Breast epithelium (tissue), 4 donors: ENCODE data around the gene PATJ. TPM values are rescaled to one million over a fixed set of nuclear protein-coding genes. Genes with fewer than 3 reads are reported as not detected.

ENCODE experiments used
- DNase-seq, 2 donors: peaks; one replicate each; pipeline ENCODE4 v3.0.0-alpha.2; 2019; ENCODE audit warnings: low spot score in 2 of 2
- H3K27ac ChIP-seq, 2 donors: fragments of 200-600 bp; sonication (generic) in 1 of 2; one replicate each; pipeline ENCODE4 v1.5.1; 2016 to 2019; ENCODE audit warnings: mild to moderate bottlenecking in 1 of 2
- H3K27me3 ChIP-seq, 2 donors: fragments of 200-600 bp; sonication (generic) in 1 of 2; one replicate each; pipeline versions ENCODE4 v1.5.1 to v1.6.0; 2017 to 2019; ENCODE audit warnings: control low read depth in 1 of 2, mild to moderate bottlenecking in 1 of 2
- H3K36me3 ChIP-seq: fragments of 200-600 bp; one replicate; pipeline ENCODE4 v1.5.1; 2019
- H3K4me1 ChIP-seq, 2 donors: fragments of 200-600 bp; sonication (generic); one replicate each; pipeline ENCODE4 v1.5.1; 2016 to 2019; ENCODE audit warnings: control low read depth in 1 of 2
- H3K4me3 ChIP-seq, 3 donors: fragments of 200-600 bp; sonication (generic); 1 replicate in 2 of 3; 2 replicates in 1 of 3; pipeline ENCODE4 v1.5.1; 2016 to 2019; ENCODE audit warnings: mild to moderate bottlenecking in 3 of 3, moderate library complexity in 2 of 3
- H3K9me3 ChIP-seq, 2 donors: fragments of 200-600 bp; sonication (generic) in 1 of 2; one replicate each; pipeline ENCODE4 v1.5.1; 2016 to 2019; ENCODE audit warnings: control low read depth in 1 of 2
- POLR2A ChIP-seq: fragments of 450-650 bp; IDR thresholded peaks from one replicate; pipeline ENCODE4 v1.6.1; 2016; ENCODE audit warnings: antibody characterized with exemption, mild to moderate bottlenecking, moderate library complexity
- POLR2AphosphoS5 ChIP-seq, 3 donors: sonication (generic); formaldehyde crosslinking; IDR thresholded peaks; one replicate each; pipeline ENCODE4 v1.6.1; 2017; ENCODE audit warnings: antibody characterized with exemption in 3 of 3
- intact Hi-C: fragments of 100-400 bp; cut with DNase I; formaldehyde crosslinking; loops from one replicate; pipeline ENCODE4 v1.15.1; 2023; ENCODE audit warnings: low total_unique reads
- total RNA-seq, 3 donors: library from RNA; depleted of rRNA; stranded (reverse); fragments of >200 nt; gene quantifications; one replicate each; pipeline ENCODE4 v1.1.0, GENCODE V29; 2016
- TF ChIP-seq, protein P1 (sequence below), 3 donors: fragments of 450-650 bp; IDR thresholded peaks; one replicate each; pipeline ENCODE4 v1.5.1; 2016 to 2017; ENCODE audit warnings: antibody characterized with exemption in 3 of 3, mild to moderate bottlenecking in 3 of 3, moderate library complexity in 3 of 3

Gene PATJ
- total RNA-seq, 3 donors from 2014 or later: 20.8 to 193 (median 129) TPM

DNA sequence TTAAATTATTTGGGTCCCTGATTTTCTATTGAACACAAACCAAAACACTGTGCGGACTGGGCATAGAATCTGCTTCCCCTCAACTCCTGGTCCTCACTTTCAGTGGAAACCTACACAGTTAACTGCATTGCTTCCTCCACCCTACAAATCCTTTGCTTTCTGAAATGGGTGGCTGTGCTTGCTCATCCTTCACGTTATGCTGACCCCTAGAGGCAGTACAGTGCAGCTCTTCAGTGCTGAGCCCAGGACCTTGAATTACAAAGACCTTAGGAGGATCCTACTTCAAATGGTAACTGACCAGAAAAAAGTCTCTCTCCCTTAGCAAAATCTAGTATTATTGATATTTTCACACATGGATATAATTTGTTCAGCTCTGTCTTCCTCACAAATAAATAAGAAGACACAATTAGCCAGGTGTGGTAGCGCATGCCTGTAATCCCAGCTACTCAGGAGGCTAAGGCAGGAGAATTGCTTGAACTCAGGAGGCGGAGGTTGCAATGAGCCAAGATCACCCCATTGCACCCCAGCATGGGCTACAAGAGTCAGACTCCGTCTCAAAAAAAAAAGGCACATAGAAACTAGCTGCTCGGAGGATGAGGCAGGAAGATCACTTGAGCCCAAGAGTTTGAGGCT lies 388.9 kb downstream of the PATJ start:
- DNase-seq: no peak
- TF ChIP-seq, protein P1, sequence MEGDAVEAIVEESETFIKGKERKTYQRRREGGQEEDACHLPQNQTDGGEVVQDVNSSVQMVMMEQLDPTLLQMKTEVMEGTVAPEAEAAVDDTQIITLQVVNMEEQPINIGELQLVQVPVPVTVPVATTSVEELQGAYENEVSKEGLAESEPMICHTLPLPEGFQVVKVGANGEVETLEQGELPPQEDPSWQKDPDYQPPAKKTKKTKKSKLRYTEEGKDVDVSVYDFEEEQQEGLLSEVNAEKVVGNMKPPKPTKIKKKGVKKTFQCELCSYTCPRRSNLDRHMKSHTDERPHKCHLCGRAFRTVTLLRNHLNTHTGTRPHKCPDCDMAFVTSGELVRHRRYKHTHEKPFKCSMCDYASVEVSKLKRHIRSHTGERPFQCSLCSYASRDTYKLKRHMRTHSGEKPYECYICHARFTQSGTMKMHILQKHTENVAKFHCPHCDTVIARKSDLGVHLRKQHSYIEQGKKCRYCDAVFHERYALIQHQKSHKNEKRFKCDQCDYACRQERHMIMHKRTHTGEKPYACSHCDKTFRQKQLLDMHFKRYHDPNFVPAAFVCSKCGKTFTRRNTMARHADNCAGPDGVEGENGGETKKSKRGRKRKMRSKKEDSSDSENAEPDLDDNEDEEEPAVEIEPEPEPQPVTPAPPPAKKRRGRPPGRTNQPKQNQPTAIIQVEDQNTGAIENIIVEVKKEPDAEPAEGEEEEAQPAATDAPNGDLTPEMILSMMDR (IDR thresholded peaks at IDR 0.05): peak in 2 of 3 donors; percentile 16 to 67
- no peak for TF ChIP-seq POLR2AphosphoS5 (IDR thresholded peaks at IDR 0.05)
- Histone ChIP-seq H3K36me3 (no peaks in the 10 kb centered on the region), H3K4me3 (no peak overlapping the region), H3K27ac (no peak overlapping the region), H3K27me3 (no peaks in the 10 kb centered on the region), H3K9me3 (no peaks in the 10 kb centered on the region), H3K4me1 (no peaks in the 10 kb centered on the region)
- intact Hi-C loops: no loop called here

DNA sequence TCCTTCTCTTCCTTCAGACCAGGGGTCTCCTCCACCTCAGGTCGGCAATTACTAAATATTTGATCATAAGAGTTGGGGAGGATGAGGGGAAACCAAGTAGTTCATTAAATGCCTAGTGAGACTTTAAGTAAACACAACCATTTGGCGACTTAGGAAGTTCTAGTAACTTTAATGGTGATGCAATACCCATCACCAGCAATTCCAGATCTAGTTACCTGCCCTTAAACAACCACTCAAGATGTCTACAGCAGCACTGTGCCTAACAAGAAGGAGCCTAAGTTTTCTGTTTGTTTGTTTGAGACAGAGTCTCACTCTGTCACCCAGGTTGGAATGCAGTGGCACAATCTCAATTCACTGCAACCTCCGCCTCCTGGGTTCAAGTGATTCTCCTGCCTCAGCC lies 395.7 kb downstream of the PATJ start:
- TF ChIP-seq, protein P1 (IDR thresholded peaks at IDR 0.05): no peak
- TF ChIP-seq POLR2A (no peak), POLR2AphosphoS5 (IDR thresholded peaks at IDR 0.05) (no peak)
- no peaks in the 10 kb centered on the region for H3K4me1 ChIP-seq
- H3K4me3 ChIP-seq: no peak overlapping the region
- intact Hi-C loops: no loop called here
- H3K9me3 ChIP-seq: no peaks in the 10 kb centered on the region
- no peak for DNase-seq
- no peaks in the 10 kb centered on the region for H3K36me3 ChIP-seq
- no peaks in the 10 kb centered on the region for H3K27me3 ChIP-seq
- no peak overlapping the region for H3K27ac ChIP-seq

DNA sequence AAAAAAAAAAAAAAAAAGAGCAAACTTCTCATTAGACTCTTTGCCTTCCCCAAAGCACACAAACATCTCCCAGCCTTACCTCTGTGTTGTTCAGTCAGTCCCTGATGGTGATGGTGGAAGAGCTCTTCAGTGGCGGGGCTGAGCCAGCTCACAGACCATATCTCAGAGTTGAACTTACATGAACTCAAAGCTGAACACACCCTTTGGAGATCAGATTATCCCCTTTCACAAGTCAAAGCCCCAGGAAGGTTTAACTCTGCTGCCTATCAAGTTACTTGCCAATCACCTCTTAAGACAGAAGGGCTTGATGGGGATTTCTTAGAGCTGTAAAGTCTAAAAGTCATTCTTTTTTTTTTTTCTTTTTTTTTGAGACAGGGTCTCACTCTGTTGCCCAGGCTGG lies 397.1 kb downstream of the PATJ start:
- Histone ChIP-seq H3K9me3 (no peaks in the 10 kb centered on the region), H3K4me1 (no peaks in the 10 kb centered on the region), H3K36me3 (no peaks in the 10 kb centered on the region), H3K4me3 (no peak overlapping the region), H3K27ac (no peak overlapping the region), H3K27me3 (no peaks in the 10 kb centered on the region)
- no peak for DNase-seq
- TF ChIP-seq POLR2A (no peak), POLR2AphosphoS5 (IDR thresholded peaks at IDR 0.05) (no peak)
- TF ChIP-seq, protein P1 (IDR thresholded peaks at IDR 0.05): no peak
- intact Hi-C loops: no loop called here

DNA sequence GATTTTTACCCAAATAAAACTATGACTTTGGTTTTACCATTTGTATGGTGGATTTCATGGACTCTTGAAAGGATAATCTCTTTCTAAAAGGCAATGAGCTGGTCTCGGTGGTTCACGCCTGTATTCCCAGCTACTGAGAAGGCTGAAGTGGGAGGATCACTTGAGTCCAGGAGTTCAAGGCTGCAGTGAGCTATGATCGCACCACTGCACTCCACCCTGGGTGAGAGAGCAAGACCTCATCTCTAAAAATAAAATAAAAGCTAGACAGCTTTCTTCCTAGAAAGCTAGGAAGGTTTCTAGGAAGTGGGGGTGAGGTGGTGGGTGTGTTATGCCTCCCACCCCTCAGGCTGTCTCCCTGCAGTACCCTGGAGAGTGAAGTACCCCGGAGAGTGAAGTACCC lies 398.4 kb downstream of the PATJ start:
- H3K27ac ChIP-seq: no peak overlapping the region
- no peak overlapping the region for H3K4me3 ChIP-seq
- H3K27me3 ChIP-seq: no peaks in the 10 kb centered on the region
- H3K4me1 ChIP-seq: no peaks in the 10 kb centered on the region
- no peaks in the 10 kb centered on the region for H3K36me3 ChIP-seq
- no peaks in the 10 kb centered on the region for H3K9me3 ChIP-seq
- intact Hi-C loops: no loop called here
- no peak for DNase-seq
- TF ChIP-seq POLR2A (no peak), POLR2AphosphoS5 (IDR thresholded peaks at IDR 0.05) (no peak)
- TF ChIP-seq, protein P1 (IDR thresholded peaks at IDR 0.05): no peak

DNA sequence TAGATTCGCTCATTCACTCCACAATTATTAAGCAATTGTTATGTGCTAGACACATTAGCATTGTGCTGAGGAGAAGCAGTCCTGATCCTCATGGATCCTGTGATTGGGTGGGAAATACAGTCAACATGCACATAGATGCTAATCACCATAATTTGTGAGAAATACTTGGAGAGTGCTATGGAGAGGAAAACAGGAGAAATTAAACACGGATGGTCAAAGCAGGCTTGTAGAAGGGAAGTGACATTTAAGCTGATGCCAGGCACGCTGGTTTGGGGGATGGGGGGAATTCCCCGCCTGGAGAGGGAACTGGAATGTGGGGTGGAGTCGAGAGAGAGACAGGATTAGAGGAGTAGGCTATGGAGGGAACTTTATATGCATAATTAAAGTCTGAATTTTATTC lies 400.2 kb downstream of the PATJ start:
- TF ChIP-seq POLR2A: no peak
- Histone ChIP-seq H3K4me1 (no peaks in the 10 kb centered on the region), H3K36me3 (no peaks in the 10 kb centered on the region), H3K4me3 (no peak overlapping the region), H3K27me3 (no peaks in the 10 kb centered on the region), H3K9me3 (no peaks in the 10 kb centered on the region), H3K27ac (no peak overlapping the region)
- DNase-seq: no peak
- intact Hi-C loops: no loop called here
